MG63 (cell line): ENCODE measurements around the gene SPINT2. TPM values are rescaled to one million over a fixed set of nuclear protein-coding genes. Genes with fewer than 3 reads are reported as not detected.

Source experiments
- DNase-seq: peaks from one replicate; pipeline ENCODE4 v3.0.0-alpha.2; 2020
- H3K27me3 ChIP-seq: fragments of 250-450 bp; sonication (Bioruptor Pico); 2 replicates; pipeline ENCODE4 v1.5.1; 2020; ENCODE audit warnings: mild to moderate bottlenecking, moderate library complexity
- H3K36me3 ChIP-seq: fragments of 250-450 bp; sonication (Bioruptor Pico); 2 replicates; pipeline ENCODE4 v1.5.1; 2020; ENCODE audit warnings: mild to moderate bottlenecking, moderate library complexity
- H3K4me3 ChIP-seq: fragments of 250-450 bp; sonication (Bioruptor Pico); 2 replicates; pipeline ENCODE4 v1.5.1; 2020; ENCODE audit warnings: mild to moderate bottlenecking, moderate library complexity
- H3K9me3 ChIP-seq: fragments of 250-450 bp; sonication (Bioruptor Pico); 2 replicates; pipeline ENCODE4 v1.5.1; 2020; ENCODE audit warnings: mild to moderate bottlenecking, moderate library complexity
- total RNA-seq: library from RNA; depleted of rRNA; stranded (reverse); fragments of >200 nt; shearing (Covaris generic); gene quantifications from 2 replicates; pipeline ENCODE4 v1.2.3, GENCODE V29; 2014; ENCODE audit warnings: low replicate concordance

Gene SPINT2
- total RNA-seq, 1 experiment from 2014 or later, result 7.7 TPM

GRCh38 chr19:38277969-38278680, 13.8 kb downstream of the SPINT2 start:
- Histone ChIP-seq H3K27me3 (no peaks in the 10 kb centered on the region), H3K4me3 (no peak overlapping the region), H3K36me3 (no peaks in the 10 kb centered on the region), H3K9me3 (no peaks in the 10 kb centered on the region)
- DNase-seq, result peak; percentile 84

GRCh38 chr19:38278751-38279150, 14.4 kb downstream of the SPINT2 start:
- no peaks in the 10 kb centered on the region for H3K36me3 ChIP-seq
- DNase-seq, result no peak
- H3K9me3 ChIP-seq, result no peaks in the 10 kb centered on the region
- no peaks in the 10 kb centered on the region for H3K27me3 ChIP-seq
- no peak overlapping the region for H3K4me3 ChIP-seq

- DNase-seq, result no peak
These were observed 15.9 kb downstream of the SPINT2 start for GRCh38 chr19:38280030-38280921.

GRCh38 chr19:38281811-38282566, 17.6 kb downstream of the SPINT2 start:
- no peak for DNase-seq

More at GRCh38 chr19:38280030-38280921, 15.9 kb downstream of the SPINT2 start:
- Histone ChIP-seq H3K9me3 (no peaks in the 10 kb centered on the region), H3K36me3 (no peaks in the 10 kb centered on the region; the same call in 1 of the 2 replicates), H3K4me3 (no peak overlapping the region), H3K27me3 (no peaks in the 10 kb centered on the region)

GRCh38 chr19:38283271-38283670, 18.9 kb downstream of the SPINT2 start:
- no peak for DNase-seq
- Histone ChIP-seq H3K9me3 (no peaks in the 10 kb centered on the region), H3K27me3 (no peaks in the 10 kb centered on the region), H3K4me3 (no peak overlapping the region), H3K36me3 (no peaks in the 10 kb centered on the region; the same call in 1 of the 2 replicates)

More at GRCh38 chr19:38281811-38282566, 17.6 kb downstream of the SPINT2 start:
- no peaks in the 10 kb centered on the region for H3K27me3 ChIP-seq
- H3K36me3 ChIP-seq, result no peaks in the 10 kb centered on the region; the same call in 1 of the 2 replicates
- no peaks in the 10 kb centered on the region for H3K9me3 ChIP-seq
- H3K4me3 ChIP-seq, result no peak overlapping the region

- Histone ChIP-seq H3K4me3 (no peak overlapping the region), H3K27me3 (no peaks in the 10 kb centered on the region), H3K36me3 (no peaks in the 10 kb centered on the region; the same call in 1 of the 2 replicates), H3K9me3 (no peaks in the 10 kb centered on the region)
- DNase-seq, result no peak
These were observed 20.0 kb downstream of the SPINT2 start for GRCh38 chr19:38284422-38284821.

GRCh38 chr19:38285567-38285966, 21.2 kb downstream of the SPINT2 start:
- no peaks in the 10 kb centered on the region; the same call in 1 of the 2 replicates for H3K36me3 ChIP-seq
- no peaks in the 10 kb centered on the region for H3K27me3 ChIP-seq
- H3K4me3 ChIP-seq, result no peak overlapping the region
- DNase-seq, result peak; percentile 33
- H3K9me3 ChIP-seq, result no peaks in the 10 kb centered on the region

- no peaks in the 10 kb centered on the region for H3K9me3 ChIP-seq
- H3K36me3 ChIP-seq, result no peaks in the 10 kb centered on the region; the same call in 1 of the 2 replicates
- no peak overlapping the region for H3K4me3 ChIP-seq
- no peak for DNase-seq
- no peaks in the 10 kb centered on the region for H3K27me3 ChIP-seq
These were observed 23.2 kb downstream of the SPINT2 start for GRCh38 chr19:38287604-38288003.

GRCh38 chr19:38288123-38288855, 23.9 kb downstream of the SPINT2 start:
- DNase-seq, result no peak
- no peaks in the 10 kb centered on the region for H3K9me3 ChIP-seq
- H3K27me3 ChIP-seq, result no peaks in the 10 kb centered on the region
- no peak overlapping the region for H3K4me3 ChIP-seq
- H3K36me3 ChIP-seq, result no peaks in the 10 kb centered on the region; the same call in 1 of the 2 replicates

- no peak for DNase-seq
- Histone ChIP-seq H3K9me3 (no peaks in the 10 kb centered on the region), H3K27me3 (no peaks in the 10 kb centered on the region), H3K4me3 (no peak overlapping the region), H3K36me3 (no peaks in the 10 kb centered on the region)
These were observed 25.6 kb downstream of the SPINT2 start for GRCh38 chr19:38289955-38290354.

- no peaks in the 10 kb centered on the region for H3K27me3 ChIP-seq
- H3K36me3 ChIP-seq, result no peaks in the 10 kb centered on the region
- no peaks in the 10 kb centered on the region for H3K9me3 ChIP-seq
- no peak overlapping the region for H3K4me3 ChIP-seq
- peak; percentile 99 for DNase-seq
These were observed 26.3 kb downstream of the SPINT2 start for GRCh38 chr19:38290631-38291147.

GRCh38 chr19:38291855-38292254, 27.5 kb downstream of the SPINT2 start:
- Histone ChIP-seq H3K27me3 (no peaks in the 10 kb centered on the region), H3K9me3 (no peaks in the 10 kb centered on the region), H3K4me3 (no peak overlapping the region), H3K36me3 (no peaks in the 10 kb centered on the region)
- DNase-seq, result no peak

GRCh38 chr19:38293281-38293680, 28.9 kb downstream of the SPINT2 start:
- Histone ChIP-seq H3K4me3 (no peak overlapping the region), H3K36me3 (no peaks in the 10 kb centered on the region), H3K9me3 (no peaks in the 10 kb centered on the region), H3K27me3 (no peaks in the 10 kb centered on the region)
- no peak for DNase-seq

GRCh38 chr19:38294090-38294489, 29.7 kb downstream of the SPINT2 start:
- Histone ChIP-seq H3K9me3 (no peaks in the 10 kb centered on the region), H3K36me3 (no peaks in the 10 kb centered on the region), H3K4me3 (no peak overlapping the region), H3K27me3 (no peaks in the 10 kb centered on the region)
- no peak for DNase-seq

GRCh38 chr19:38298821-38299680, 34.7 kb downstream of the SPINT2 start:
- Histone ChIP-seq H3K36me3 (peaks cover 12% of the 10 kb centered on the region), H3K27me3 (no peaks in the 10 kb centered on the region), H3K9me3 (no peaks in the 10 kb centered on the region), H3K4me3 (no peak overlapping the region)
- peak; percentile 90 for DNase-seq
